SIG-M5 (cell line): ENCODE data around the gene IGFBP3.
"Not testable (repeated sequence)": the region's sequence is repeated elsewhere in the genome, so short reads cannot be mapped to it uniquely, and the experiment has no call there.

ENCODE experiments used
- DNase-seq: peaks from one replicate; lab custom pipeline; 2025; lab: John Stamatoyannopoulos, UW

Gene IGFBP3, protein sequence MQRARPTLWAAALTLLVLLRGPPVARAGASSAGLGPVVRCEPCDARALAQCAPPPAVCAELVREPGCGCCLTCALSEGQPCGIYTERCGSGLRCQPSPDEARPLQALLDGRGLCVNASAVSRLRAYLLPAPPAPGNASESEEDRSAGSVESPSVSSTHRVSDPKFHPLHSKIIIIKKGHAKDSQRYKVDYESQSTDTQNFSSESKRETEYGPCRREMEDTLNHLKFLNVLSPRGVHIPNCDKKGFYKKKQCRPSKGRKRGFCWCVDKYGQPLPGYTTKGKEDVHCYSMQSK

DNA sequence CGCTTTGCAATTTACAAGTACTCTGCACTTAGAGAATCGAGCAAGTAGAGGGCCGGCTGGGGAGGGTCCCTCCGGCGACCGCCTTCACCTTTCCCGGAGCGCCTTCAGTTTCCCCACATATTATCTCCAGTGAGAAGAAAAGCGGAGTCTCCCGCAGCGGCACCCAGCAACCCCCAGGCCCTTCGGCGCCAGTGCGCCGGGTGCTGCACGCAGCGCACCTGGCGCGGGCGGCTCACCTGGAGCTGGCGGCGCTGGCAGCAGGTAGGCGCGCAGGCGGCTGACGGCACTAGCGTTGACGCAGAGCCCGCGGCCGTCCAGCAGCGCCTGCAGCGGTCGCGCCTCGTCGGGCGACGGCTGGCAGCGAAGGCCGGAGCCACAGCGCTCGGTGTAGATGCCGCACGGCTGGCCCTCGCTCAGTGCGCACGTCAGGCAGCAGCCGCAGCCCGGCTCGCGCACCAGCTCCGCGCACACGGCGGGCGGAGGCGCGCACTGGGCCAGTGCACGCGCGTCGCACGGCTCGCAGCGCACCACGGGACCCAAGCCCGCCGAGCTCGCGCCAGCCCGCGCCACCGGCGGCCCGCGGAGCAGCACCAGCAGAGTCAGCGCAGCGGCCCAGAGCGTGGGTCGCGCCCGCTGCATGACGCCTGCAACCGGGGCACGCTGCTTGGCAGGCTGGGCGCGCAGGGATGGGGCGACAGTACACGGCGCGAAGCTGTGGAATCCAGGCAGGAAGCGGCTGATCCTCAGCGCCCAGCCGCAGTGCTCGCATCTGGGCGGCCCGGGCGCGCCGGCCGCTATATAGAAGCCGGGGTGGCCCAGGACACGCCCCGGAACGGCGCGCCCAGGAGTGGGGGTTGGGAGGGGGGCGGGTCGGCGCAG is at the start of gene IGFBP3:
Gene IGFBP3 (minus strand): TSS at position 771 of the 879 bp plus-strand sequence. CDS start 132 bp downstream, at position 639.
- DNase-seq, result no peak

- DNase-seq, result no peak
These were observed 49.4 kb upstream of the IGFBP3 start for GRCh38 chr7:45970454-45970853.

- DNase-seq, result no peak
These were observed 48.9 kb upstream of the IGFBP3 start for GRCh38 chr7:45969940-45970339.

DNA sequence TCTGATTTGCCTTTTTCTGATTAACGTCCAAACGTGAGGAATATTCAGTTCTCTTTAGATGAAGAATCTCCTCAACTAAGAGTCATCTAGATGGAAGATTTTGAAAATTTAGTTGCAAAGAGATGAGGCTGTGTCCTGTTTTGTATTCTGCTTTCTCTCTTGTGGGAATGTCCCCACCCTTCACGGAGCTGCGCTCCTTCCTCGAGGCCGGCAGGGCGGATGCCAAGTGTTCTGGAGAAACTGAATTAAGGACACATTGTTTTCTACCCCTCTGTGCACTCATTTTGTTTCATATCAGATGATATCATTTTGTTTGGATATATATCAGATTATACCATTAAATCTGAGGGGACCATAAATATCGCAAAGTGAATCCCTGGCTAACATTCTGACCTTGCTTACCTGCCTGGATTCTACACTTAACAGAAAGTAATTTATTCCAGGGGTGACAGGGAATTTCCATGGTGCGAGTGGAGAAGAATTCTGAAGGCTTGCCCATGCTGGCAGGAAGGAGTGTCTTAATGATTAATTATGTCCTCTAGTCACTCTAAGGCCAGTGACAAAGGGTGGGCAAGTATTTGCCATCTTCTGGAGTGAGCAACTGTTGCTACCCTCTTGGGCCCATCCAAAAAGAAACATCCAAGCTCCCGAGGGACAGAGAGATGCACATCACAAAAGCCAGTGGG is 47.9 kb upstream of the IGFBP3 start:
- no peak for DNase-seq

- DNase-seq, result no peak
These were observed 47.2 kb upstream of the IGFBP3 start for GRCh38 chr7:45968312-45968711.

DNA sequence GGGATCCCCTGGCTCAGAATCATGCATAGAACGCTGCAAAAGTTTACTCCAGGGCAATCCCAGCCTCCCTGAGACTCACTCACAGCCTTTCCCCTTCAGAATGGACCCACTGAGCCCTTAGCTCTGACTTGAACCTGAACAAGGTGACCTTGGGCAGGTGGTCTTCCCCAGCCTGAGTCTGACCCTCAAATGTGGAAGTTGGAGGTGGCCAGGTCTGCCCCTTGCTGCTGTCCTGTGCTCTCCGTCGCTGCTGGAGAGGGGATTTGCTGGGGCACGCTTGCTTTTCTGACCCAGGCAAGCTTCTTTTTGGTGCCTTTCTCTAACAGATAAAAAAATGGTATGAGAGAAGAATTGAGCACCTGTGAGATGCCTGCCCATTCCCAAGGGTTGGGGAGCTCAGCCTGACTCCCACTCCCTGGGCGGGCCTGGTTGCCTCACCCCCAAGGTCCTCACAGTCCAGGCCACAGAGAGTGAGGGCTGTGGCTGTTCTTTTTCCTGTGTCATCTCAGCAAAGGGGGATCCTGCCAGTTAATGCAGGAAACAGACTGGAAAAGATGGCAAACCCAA is 46.6 kb upstream of the IGFBP3 start:
- DNase-seq, result no peak

DNA sequence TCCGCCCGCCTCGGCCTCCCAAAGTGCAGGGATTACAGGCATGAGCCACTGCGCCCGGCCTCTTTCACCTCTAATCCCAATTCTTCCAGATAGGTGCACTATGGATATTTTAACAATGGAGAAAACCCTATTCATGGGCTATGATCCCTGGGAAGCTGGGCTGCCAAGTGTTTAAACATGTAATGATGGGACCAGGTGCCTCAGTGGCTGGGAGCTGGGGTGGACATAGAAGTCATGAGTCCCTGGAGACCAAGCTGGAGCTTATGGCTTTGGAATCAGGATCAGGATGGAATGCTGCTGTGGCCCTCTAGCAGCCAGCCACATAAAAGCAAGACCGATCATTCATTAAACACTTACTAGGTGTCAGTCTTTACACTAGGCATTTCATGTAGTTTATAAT is 41.8 kb upstream of the IGFBP3 start:
- DNase-seq, result no peak

GRCh38 chr7:45957721-45958120 is 36.6 kb upstream of the IGFBP3 start:
- DNase-seq, result no peak

DNA sequence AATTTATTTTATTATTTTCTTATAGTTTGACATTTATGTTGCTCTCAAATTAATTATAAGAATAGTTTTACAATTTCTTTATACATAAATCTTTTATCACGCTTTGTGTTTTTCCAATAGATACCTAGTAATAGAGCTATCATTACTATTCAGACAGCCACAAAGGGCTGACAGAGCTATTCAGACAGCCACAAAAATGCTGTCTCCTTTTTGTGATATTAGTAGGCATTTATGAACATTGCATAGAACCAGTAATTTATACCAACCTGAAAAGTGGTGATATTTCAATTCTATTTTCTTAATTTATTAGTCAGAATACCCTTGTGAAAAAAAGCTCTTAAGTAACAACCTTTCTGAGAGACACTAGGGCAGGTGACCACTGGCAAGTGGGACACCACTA is 34.2 kb upstream of the IGFBP3 start:
- DNase-seq, result no peak

- not testable (repeated sequence) for DNase-seq
These were observed 32.0 kb upstream of the IGFBP3 start for GRCh38 chr7:45953055-45953454.

DNA sequence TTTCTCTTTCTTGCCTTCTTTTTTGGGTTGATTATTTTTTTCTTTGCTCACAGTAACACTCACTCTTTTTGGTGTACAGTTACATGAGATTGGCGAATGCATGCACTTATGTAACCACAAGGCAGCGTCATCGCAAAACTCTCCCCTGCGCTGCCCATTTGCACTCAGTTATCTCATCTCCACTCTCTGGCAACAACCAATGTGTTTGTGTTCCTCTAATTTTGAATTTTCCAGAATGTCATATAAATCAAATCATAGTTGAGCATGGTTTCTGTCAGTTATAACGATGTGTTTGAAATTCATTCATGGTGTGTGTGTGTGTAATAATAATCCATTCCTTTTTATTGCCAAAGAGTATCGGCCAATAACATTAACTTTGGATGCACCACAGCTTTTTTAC is 23.0 kb upstream of the IGFBP3 start:
- DNase-seq, result no peak

- DNase-seq, result no peak
These were observed 19.9 kb upstream of the IGFBP3 start for GRCh38 chr7:45940939-45941338.

DNA sequence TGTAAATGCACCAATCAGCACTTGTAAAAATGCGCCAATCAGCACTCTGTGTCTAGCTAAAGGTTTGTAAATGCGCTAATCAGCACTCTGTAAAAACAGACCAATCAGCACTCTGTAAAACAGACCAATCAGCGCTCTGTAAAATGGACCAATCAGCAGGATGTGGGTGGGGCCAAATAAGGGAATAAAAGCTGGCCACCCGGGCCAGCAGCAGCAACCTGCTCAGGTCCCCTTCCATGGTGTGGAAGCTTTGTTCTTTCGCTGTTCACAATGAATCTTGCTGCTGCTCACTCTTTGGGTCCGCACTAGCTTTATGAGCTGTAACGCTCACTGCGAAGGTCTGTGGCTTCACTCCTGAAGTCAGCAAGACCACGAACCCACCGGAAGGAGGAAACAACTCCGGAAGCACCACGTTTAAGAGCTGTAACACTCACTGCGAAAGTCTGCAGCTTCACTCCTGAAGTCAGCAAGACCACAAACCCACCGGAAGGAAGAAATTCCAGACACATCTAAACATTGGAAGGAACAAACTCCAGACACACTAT is 19.2 kb upstream of the IGFBP3 start:
- DNase-seq, result not testable (repeated sequence)

- DNase-seq, result no peak
These were observed 18.5 kb upstream of the IGFBP3 start for GRCh38 chr7:45939574-45939973.

DNA sequence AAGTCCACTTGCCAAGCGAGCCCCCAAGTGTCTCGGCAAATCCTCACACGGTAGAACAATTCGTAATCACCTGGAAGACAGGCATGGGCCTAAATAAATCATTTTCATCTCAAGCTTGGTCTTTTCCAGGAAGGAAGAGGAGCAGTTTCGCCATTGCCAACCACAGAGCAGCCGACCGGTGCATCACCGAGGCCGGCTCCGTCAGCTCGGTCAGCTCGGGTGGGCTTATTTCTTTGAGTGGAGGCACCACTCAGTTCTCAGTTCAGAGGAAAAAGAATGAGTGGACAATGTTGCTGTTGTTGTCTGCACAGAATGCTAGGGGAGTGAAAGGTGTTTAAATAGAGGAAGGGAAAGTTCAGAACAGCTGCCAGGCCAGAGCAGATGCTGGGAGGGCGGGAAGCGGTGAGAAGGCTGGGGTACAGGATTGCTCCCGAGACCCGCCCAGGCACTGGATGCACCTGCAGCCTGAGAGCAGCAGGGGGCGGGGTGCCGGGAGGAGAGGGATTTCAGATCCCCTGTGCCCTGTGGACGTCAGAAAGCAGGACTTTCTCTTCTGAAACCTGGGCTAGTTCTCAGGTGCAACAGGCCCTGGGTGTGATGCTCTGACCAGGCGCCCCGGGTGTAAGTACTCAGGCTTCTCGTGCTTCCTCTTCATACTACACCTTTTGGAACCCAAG is 17.7 kb upstream of the IGFBP3 start:
- DNase-seq, result no peak

GRCh38 chr7:45937862-45938261 is 16.8 kb upstream of the IGFBP3 start:
- no peak for DNase-seq

DNA sequence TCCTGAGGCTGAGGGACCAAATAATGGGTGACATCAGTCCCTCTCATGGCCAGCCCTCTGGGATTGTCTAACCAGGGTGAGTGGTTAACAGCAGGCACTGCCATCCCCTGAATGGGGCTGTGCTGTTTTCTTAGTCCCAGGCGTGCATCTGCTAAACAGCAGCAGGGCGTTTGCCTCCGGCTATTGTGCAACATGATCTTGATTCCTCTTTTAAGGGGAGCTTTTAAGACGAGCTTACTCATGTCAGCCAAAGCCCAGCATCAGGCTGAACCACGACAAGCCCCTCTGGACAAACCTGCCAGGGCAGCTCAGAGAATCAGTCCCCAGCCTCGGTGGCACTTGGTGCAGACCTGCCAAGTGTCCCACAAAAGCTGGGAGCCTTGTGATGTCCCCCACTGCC is 16.2 kb upstream of the IGFBP3 start:
- DNase-seq, result no peak

GRCh38 chr7:45930967-45931366 is 9.9 kb upstream of the IGFBP3 start:
- no peak for DNase-seq

DNA sequence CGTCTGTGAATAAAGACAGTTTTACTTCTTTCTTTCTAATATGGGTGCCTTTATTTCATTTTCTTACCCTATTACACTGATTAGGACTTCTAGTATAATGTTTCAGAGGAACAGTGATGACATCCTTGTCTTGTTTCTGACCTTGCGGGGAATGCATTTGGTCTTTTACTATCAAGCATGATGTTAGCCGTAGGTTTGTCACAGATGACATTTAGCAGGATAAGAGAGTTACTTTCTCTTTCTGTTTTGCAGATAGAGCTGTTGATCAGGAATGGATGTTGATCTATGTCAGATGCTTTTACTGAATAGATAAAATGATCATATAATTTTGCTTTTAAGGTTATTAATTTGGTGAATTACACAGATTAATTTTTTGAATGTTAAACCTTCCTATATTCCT is 6.6 kb upstream of the IGFBP3 start:
- DNase-seq, result no peak

- DNase-seq, result no peak
These were observed 3.2 kb upstream of the IGFBP3 start for GRCh38 chr7:45924283-45924682.

DNA sequence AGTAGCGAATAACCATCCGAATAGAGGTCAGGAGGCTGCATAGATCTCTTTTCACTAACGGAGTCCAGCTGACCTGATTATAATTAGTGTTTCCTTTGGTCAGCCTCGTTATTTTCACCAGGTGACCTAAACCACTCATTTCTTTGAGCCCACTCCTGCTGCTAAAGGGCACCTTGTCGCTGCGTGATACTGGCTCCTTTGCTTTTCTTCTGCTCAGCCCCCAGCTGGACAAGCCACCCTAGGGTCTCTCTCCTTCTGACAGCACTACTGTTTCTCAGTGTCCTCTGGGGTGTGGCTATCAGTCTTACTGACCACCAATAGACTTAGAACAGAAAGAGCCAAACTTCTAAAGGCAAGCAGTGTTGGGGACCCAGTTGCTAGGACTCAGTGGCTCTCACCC is 2.7 kb upstream of the IGFBP3 start:
- DNase-seq, result no peak

GRCh38 chr7:45923290-45923689 is 2.2 kb upstream of the IGFBP3 start:
- DNase-seq, result no peak
